SU-DHL-6 (cell line): ENCODE results near the gene SMKR1.

ENCODE experiments used
- EZH2phosphoT487 ChIP-seq: fragments of 200-600 bp; sonication (generic), shearing (Covaris generic); conservative IDR thresholded peaks from 2 replicates; pipeline ENCODE4 v1.6.1; 2018; ENCODE audit warnings: mild to moderate bottlenecking, antibody characterized with exemption, low read length, moderate library complexity, mixed read lengths
- TF ChIP-seq, protein P1 (sequence below): fragments of 200-600 bp; sonication (generic); IDR thresholded peaks from one replicate; pipeline ENCODE4 v1.5.1; 2017; ENCODE audit warnings: antibody characterized with exemption, mild to moderate bottlenecking, low read length, moderate library complexity; ENCODE audit not compliant: insufficient read depth, poor library complexity, severe bottlenecking

- TF ChIP-seq, protein P1, sequence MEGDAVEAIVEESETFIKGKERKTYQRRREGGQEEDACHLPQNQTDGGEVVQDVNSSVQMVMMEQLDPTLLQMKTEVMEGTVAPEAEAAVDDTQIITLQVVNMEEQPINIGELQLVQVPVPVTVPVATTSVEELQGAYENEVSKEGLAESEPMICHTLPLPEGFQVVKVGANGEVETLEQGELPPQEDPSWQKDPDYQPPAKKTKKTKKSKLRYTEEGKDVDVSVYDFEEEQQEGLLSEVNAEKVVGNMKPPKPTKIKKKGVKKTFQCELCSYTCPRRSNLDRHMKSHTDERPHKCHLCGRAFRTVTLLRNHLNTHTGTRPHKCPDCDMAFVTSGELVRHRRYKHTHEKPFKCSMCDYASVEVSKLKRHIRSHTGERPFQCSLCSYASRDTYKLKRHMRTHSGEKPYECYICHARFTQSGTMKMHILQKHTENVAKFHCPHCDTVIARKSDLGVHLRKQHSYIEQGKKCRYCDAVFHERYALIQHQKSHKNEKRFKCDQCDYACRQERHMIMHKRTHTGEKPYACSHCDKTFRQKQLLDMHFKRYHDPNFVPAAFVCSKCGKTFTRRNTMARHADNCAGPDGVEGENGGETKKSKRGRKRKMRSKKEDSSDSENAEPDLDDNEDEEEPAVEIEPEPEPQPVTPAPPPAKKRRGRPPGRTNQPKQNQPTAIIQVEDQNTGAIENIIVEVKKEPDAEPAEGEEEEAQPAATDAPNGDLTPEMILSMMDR = no peak
- TF ChIP-seq EZH2phosphoT487 = no peak
Measured at GRCh38 chr7:129457101-129457500, 45.2 kb upstream of the SMKR1 start.
